Endothelial cell of umbilical vein (primary cell): ENCODE measurements around the gene DENND4B. TPM values are rescaled to one million over a fixed set of nuclear protein-coding genes. Genes with fewer than 3 reads are reported as not detected.

Source experiments
- BruUV-seq: library from RNA; stranded (reverse); fragments of 400-500 nt; replicated peaks from 2 replicates; lab custom pipeline; 2021; lab: Mats Ljungman, UMichigan
- CTCF ChIA-PET: fragments of 300-600, 350-600 bp; sonication (Branson Sonifier 250); formaldehyde crosslinking; loops from one replicate; lab custom pipeline; 2021; ENCODE audit warnings: antibody characterized with exemption, inconsistent platforms; lab: Charles Lee
- POLR2A ChIA-PET: fragments of 300-600, 350-600 bp; sonication (Branson Sonifier 250); formaldehyde crosslinking; loops from one replicate; lab custom pipeline; 2021; ENCODE audit warnings: antibody characterized with exemption, inconsistent platforms; lab: Charles Lee
- DNase-seq: peaks from one replicate; pipeline ENCODE4 v3.0.0-alpha.2; 2011; ENCODE audit warnings: low read depth, low spot score
- FAIRE-seq: peaks from 2 replicates; lab custom pipeline; 2011; peaks lifted over from hg19 to GRCh38; lab: Jason Lieb, UNC
- H2AFZ ChIP-seq: 2 replicates; pipeline ENCODE4 v1.6.0; 2012; ENCODE audit warnings: low read depth, low read length, control low read depth, inconsistent platforms
- H3K27ac ChIP-seq: 2 replicates; pipeline ENCODE4 v1.5.1; 2011; ENCODE audit warnings: low read depth, mild to moderate bottlenecking, control low read depth, low read length, moderate library complexity; ENCODE audit not compliant: insufficient read depth
- H3K27me3 ChIP-seq, 2 experiments: 2 replicates each; pipeline versions ENCODE4 v1.6.0 to v1.6.1; 2011; ENCODE audit warnings: low read length in 2 of 2, mixed read lengths in 1 of 2; ENCODE audit not compliant: control insufficient read depth in 2 of 2, insufficient read depth in 2 of 2
- H3K36me3 ChIP-seq, 2 experiments: 2 replicates in 1 of 2; 3 replicates in 1 of 2; pipeline ENCODE4 v1.5.1; 2011; ENCODE audit warnings: low read length in 2 of 2, mild to moderate bottlenecking in 1 of 2, moderate library complexity in 1 of 2; ENCODE audit not compliant: control insufficient read depth in 2 of 2, insufficient read depth in 2 of 2; ENCODE audit errors: extremely low read depth in 1 of 2
- H3K4me1 ChIP-seq: 3 replicates; pipeline ENCODE4 v1.5.1; 2011; ENCODE audit warnings: mild to moderate bottlenecking, low read length; ENCODE audit not compliant: control insufficient read depth, insufficient read depth; ENCODE audit errors: extremely low read depth
- H3K4me2 ChIP-seq: 2 replicates; pipeline ENCODE4 v1.6.1; 2011; ENCODE audit warnings: low read length, control low read depth, mixed read lengths; ENCODE audit not compliant: insufficient read depth
- H3K4me3 ChIP-seq, 3 experiments: fragments of 200-600 bp in 1 of 3; sonication (generic), shearing (Covaris generic) in 1 of 3; replicated peaks in 1 of 3; 2 replicates each; pipeline ENCODE4 v1.5.1; 2011 to 2016; ENCODE audit warnings: control low read depth in 3 of 3, low read length in 3 of 3, mild to moderate bottlenecking in 2 of 3, inconsistent platforms in 1 of 3, low read depth in 1 of 3, moderate library complexity in 1 of 3; ENCODE audit not compliant: insufficient read depth in 1 of 3
- H3K79me2 ChIP-seq: 2 replicates; pipeline ENCODE4 v1.6.0; 2012; ENCODE audit warnings: low read length, inconsistent platforms; ENCODE audit not compliant: control insufficient read depth, insufficient read depth
- H3K9ac ChIP-seq: replicated peaks from 2 replicates; pipeline ENCODE3; 2011; ENCODE audit warnings: low read length, control low read depth; ENCODE audit not compliant: insufficient read depth; ENCODE audit errors: extremely low read depth
- H3K9me1 ChIP-seq: replicated peaks from 3 replicates; pipeline ENCODE4 v1.6.0; 2011; ENCODE audit warnings: mild to moderate bottlenecking, low read length; ENCODE audit not compliant: control insufficient read depth, insufficient read depth; ENCODE audit errors: extremely low read depth
- H3K9me3 ChIP-seq: replicated peaks from 2 replicates; pipeline ENCODE4 v1.5.1; 2012; ENCODE audit warnings: low read length, inconsistent platforms; ENCODE audit not compliant: control insufficient read depth, insufficient read depth
- H4K20me1 ChIP-seq: replicated peaks from 2 replicates; pipeline ENCODE3; 2011; ENCODE audit warnings: mild to moderate bottlenecking, low read length; ENCODE audit not compliant: control insufficient read depth, insufficient read depth; ENCODE audit errors: extremely low read depth
- EZH2 ChIP-seq: IDR thresholded peaks from 2 replicates; pipeline ENCODE4 v1.6.1; 2012; ENCODE audit warnings: borderline replicate concordance, low read depth, mild to moderate bottlenecking, moderate library complexity, low read length, inconsistent platforms; ENCODE audit not compliant: severe bottlenecking
- FOS ChIP-seq: IDR thresholded peaks from 2 replicates; pipeline ENCODE4 v1.6.1; 2011; ENCODE audit warnings: mild to moderate bottlenecking, low read length, moderate library complexity, borderline replicate concordance; ENCODE audit not compliant: insufficient read depth
- GATA2 ChIP-seq: IDR thresholded peaks from 2 replicates; pipeline ENCODE4 v1.7.0; 2011; ENCODE audit warnings: low read depth, mild to moderate bottlenecking, moderate library complexity, mixed read lengths, low read length; ENCODE audit not compliant: insufficient read length, insufficient read depth
- JUN ChIP-seq: IDR thresholded peaks from 2 replicates; pipeline ENCODE4 v1.6.1; 2011; ENCODE audit warnings: borderline replicate concordance, low read depth; ENCODE audit not compliant: insufficient read length, insufficient read depth
- MYC ChIP-seq: IDR thresholded peaks from one replicate; pipeline ENCODE4 v1.6.1; 2011; ENCODE audit warnings: mild to moderate bottlenecking, low read depth, low read length
- POLR2A ChIP-seq: IDR thresholded peaks from 2 replicates; pipeline ENCODE4 v1.6.1; 2012; ENCODE audit warnings: low read depth, mild to moderate bottlenecking, control low read depth, low read length
- POLR2AphosphoS5 ChIP-seq: IDR thresholded peaks from 2 replicates; pipeline ENCODE4 v1.6.1; 2012; ENCODE audit warnings: low read depth, mild to moderate bottlenecking, control low read depth, low read length, moderate library complexity; ENCODE audit not compliant: insufficient read depth
- dilution Hi-C: fragments of 300-500 bp; cut with MboI; formaldehyde crosslinking; loops from one replicate; pipeline ENCODE4 v1.15.0; 2019; ENCODE audit warnings: low sequenced_read_pairs; ENCODE audit not compliant: extremely low pct_ligation_motif_present
- intact Hi-C: fragments of 100-400 bp; cut with micrococcal nuclease; formaldehyde crosslinking; loops from one replicate; pipeline ENCODE4 v1.10.0; 2022
- polyA plus RNA-seq, 4 experiments: library from polyadenylated mRNA; depleted of rRNA in 3 of 4; stranded (reverse) in 3 of 4; unstranded in 1 of 4; fragments of >200 nt; gene quantifications; 2 replicates each; pipeline versions ENCODE4 v1.2.1 to v1.2.3, GENCODE V29; 2011 to 2012; ENCODE audit warnings: missing spikeins in 1 of 4
- total RNA-seq: library from RNA; stranded (reverse); gene quantifications from 2 replicates; pipeline ENCODE4 v1.2.3, GENCODE V29; 2021
- TF ChIP-seq, protein P1 (sequence below), 2 donors: IDR thresholded peaks; 1 replicate in 1 of 2; 2 replicates in 1 of 2; pipeline ENCODE4 v1.5.1; 2011; ENCODE audit warnings: low read length in 2 of 2, mild to moderate bottlenecking in 2 of 2, moderate library complexity in 2 of 2, control low read depth in 1 of 2, inconsistent platforms in 1 of 2, low read depth in 1 of 2; ENCODE audit not compliant: insufficient read depth in 1 of 2; ENCODE audit errors: extremely low read depth in 1 of 2
- TF ChIP-seq, protein P2 (sequence below): IDR thresholded peaks from 2 replicates; pipeline ENCODE4 v1.6.1; 2011; ENCODE audit not compliant: insufficient read depth, insufficient read length

DENND4B gene
- total and polyA plus RNA-seq, 2 donors (not counting 3 experiments of a cell fraction or from before 2014, with no cell fraction given) = 35.6 to 57.8 TPM

GRCh38 chr1:153995202-153995601 is 48.7 kb upstream of the DENND4B start:
- no peaks in the 10 kb centered on the region for H3K27me3 ChIP-seq
- no peak for DNase-seq
- BruUV-seq = no TSS peak
- no peak for TF ChIP-seq MYC
- TF ChIP-seq, protein P1, sequence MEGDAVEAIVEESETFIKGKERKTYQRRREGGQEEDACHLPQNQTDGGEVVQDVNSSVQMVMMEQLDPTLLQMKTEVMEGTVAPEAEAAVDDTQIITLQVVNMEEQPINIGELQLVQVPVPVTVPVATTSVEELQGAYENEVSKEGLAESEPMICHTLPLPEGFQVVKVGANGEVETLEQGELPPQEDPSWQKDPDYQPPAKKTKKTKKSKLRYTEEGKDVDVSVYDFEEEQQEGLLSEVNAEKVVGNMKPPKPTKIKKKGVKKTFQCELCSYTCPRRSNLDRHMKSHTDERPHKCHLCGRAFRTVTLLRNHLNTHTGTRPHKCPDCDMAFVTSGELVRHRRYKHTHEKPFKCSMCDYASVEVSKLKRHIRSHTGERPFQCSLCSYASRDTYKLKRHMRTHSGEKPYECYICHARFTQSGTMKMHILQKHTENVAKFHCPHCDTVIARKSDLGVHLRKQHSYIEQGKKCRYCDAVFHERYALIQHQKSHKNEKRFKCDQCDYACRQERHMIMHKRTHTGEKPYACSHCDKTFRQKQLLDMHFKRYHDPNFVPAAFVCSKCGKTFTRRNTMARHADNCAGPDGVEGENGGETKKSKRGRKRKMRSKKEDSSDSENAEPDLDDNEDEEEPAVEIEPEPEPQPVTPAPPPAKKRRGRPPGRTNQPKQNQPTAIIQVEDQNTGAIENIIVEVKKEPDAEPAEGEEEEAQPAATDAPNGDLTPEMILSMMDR (IDR thresholded peaks at IDR 0.05; ENCODE audit: extremely low read depth in 1 of 2, insufficient read depth in 1 of 2, low read depth in 1 of 2, low read length in 2 of 2) = no peak
- TF ChIP-seq, protein P2, sequence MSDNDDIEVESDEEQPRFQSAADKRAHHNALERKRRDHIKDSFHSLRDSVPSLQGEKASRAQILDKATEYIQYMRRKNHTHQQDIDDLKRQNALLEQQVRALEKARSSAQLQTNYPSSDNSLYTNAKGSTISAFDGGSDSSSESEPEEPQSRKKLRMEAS = no peak
- H3K4me2 ChIP-seq = no peak overlapping the region
- peaks cover 17% of the 10 kb centered on the region for H3K4me1 ChIP-seq
- peaks cover 9 to 10% of the 10 kb centered on the region in 2 experiments for H3K36me3 ChIP-seq
- ChIA-PET CTCF (interaction anchor here (1.2 kb wide), 1 partner anchor 340 kb away, joined by 4 read pairs; no protein-coding TSS in a partner anchor), POLR2A (interaction anchor here (0.5 kb wide), 1 partner anchor 180 kb away, joined by 7 read pairs; no protein-coding TSS in a partner anchor)
- H3K9ac ChIP-seq = no peak overlapping the region
- H3K4me3 ChIP-seq = no peak overlapping the region
- dilution Hi-C loops (no loop called here), intact Hi-C loops (loop anchor here (10.0 kb wide), 1 partner anchor 160 kb away; the partner anchor contains the start of gene NUP210L)
- FAIRE-seq = no peak
- peaks cover 21% of the 10 kb centered on the region for H3K79me2 ChIP-seq
- H2AFZ ChIP-seq = no peak overlapping the region
- H3K9me3 ChIP-seq = no peaks in the 10 kb centered on the region
- H3K9me1 ChIP-seq = no peaks in the 10 kb centered on the region
- no peaks in the 10 kb centered on the region for H4K20me1 ChIP-seq
- no peak overlapping the region for H3K27ac ChIP-seq

GRCh38 chr1:153991806-153992205 is 45.3 kb upstream of the DENND4B start:
- peak overlapping the region; percentile 90 for H3K27ac ChIP-seq
- dilution Hi-C loops = no loop called here
- no peak for FAIRE-seq

More at GRCh38 chr1:153991806-153992205, 45.3 kb upstream of the DENND4B start:
- H3K79me2 ChIP-seq = peaks cover 21% of the 10 kb centered on the region
- intact Hi-C loops = loop anchor here (5.0 to 10.0 kb wide), 3 partner anchors 163 to 1960 kb away; partner anchors contain the start of gene NUP210L
- H3K9me1 ChIP-seq = no peaks in the 10 kb centered on the region
- H3K27me3 ChIP-seq = no peaks in the 10 kb centered on the region
- BruUV-seq = no TSS peak
- peak overlapping the region; percentile 3 to 79 (median 15) for H3K4me3 ChIP-seq
- H2AFZ ChIP-seq = no peak overlapping the region
- peak overlapping the region; percentile 91 for H3K9ac ChIP-seq
- no peak for TF ChIP-seq MYC
- TF ChIP-seq FOS = no peak
- TF ChIP-seq, protein P1 (IDR thresholded peaks at IDR 0.05; ENCODE audit: extremely low read depth in 1 of 2, insufficient read depth in 1 of 2, low read depth in 1 of 2, low read length in 2 of 2) = no peak
- TF ChIP-seq, protein P2 = no peak
- TF ChIP-seq POLR2AphosphoS5 = no peak
- TF ChIP-seq POLR2A = no peak
- no peak for TF ChIP-seq EZH2
- no peak for TF ChIP-seq GATA2
- TF ChIP-seq JUN = no peak
- no peak for DNase-seq
- H4K20me1 ChIP-seq = no peaks in the 10 kb centered on the region
- POLR2A ChIA-PET = interaction anchor here (0.6 kb wide), 1 partner anchor 141 kb away, joined by 10 read pairs; no protein-coding TSS in a partner anchor
- H3K36me3 ChIP-seq = peaks cover 9 to 10% of the 10 kb centered on the region in 2 experiments
- H3K4me1 ChIP-seq = peaks cover 19% of the 10 kb centered on the region
- peak overlapping the region; percentile 95 for H3K4me2 ChIP-seq
- H3K9me3 ChIP-seq = no peaks in the 10 kb centered on the region
- CTCF ChIA-PET = no interaction called here
